ENCODE data around the gene SMIM28.

GRCh38 chr6:138382498-138383265, 5.0 kb downstream of the SMIM28 start:
- TF ChIP-seq, protein P1, sequence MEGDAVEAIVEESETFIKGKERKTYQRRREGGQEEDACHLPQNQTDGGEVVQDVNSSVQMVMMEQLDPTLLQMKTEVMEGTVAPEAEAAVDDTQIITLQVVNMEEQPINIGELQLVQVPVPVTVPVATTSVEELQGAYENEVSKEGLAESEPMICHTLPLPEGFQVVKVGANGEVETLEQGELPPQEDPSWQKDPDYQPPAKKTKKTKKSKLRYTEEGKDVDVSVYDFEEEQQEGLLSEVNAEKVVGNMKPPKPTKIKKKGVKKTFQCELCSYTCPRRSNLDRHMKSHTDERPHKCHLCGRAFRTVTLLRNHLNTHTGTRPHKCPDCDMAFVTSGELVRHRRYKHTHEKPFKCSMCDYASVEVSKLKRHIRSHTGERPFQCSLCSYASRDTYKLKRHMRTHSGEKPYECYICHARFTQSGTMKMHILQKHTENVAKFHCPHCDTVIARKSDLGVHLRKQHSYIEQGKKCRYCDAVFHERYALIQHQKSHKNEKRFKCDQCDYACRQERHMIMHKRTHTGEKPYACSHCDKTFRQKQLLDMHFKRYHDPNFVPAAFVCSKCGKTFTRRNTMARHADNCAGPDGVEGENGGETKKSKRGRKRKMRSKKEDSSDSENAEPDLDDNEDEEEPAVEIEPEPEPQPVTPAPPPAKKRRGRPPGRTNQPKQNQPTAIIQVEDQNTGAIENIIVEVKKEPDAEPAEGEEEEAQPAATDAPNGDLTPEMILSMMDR (IDR thresholded peaks at IDR 0.05): no peak
- TF ChIP-seq POLR2A (IDR thresholded peaks at IDR 0.05): no peak
